ENCODE measurements around the gene NMS. TPM values are rescaled to one million over a fixed set of nuclear protein-coding genes. Genes with fewer than 3 reads are reported as not detected.

The NMS gene
- total and polyA plus RNA-seq, 2 donors (not counting 1 experiment from before 2014, with no cell fraction given), result not detected

- H3K79me2 ChIP-seq (ENCODE audit: control insufficient read depth, insufficient read depth, low read length), result no peaks in the 10 kb centered on the region
- no peak for TF ChIP-seq CTCF (conservative IDR thresholded peaks at IDR 0.05 in 1 of 2, IDR thresholded peaks at IDR 0.05 in 1 of 2; ENCODE audit: low read depth in 1 of 2, low read length in 2 of 2)
- TF ChIP-seq EZH2 (IDR thresholded peaks at IDR 0.05; ENCODE audit: low read length, missing control alignments), result no peak
- H3K27me3 ChIP-seq (ENCODE audit: control insufficient read depth, insufficient read depth, low read length), result no peaks in the 10 kb centered on the region
- no peak overlapping the region for H2AFZ ChIP-seq (ENCODE audit: low read length)
- H3K4me3 ChIP-seq (replicated peaks in 1 of 4; ENCODE audit: control extremely low read depth in 1 of 4, insufficient read depth in 1 of 4, low read depth in 3 of 4, low read length in 4 of 4), result no peak overlapping the region
- H3K4me2 ChIP-seq (ENCODE audit: extremely low read depth, insufficient read depth, low read length), result no peak overlapping the region
- no peaks in the 10 kb centered on the region for H4K20me1 ChIP-seq (ENCODE audit: control insufficient read depth, extremely low read depth, insufficient read depth, low read length)
- H3K9ac ChIP-seq (ENCODE audit: insufficient read depth, low read length), result no peak overlapping the region
- no peaks in the 10 kb centered on the region for H3K4me1 ChIP-seq (ENCODE audit: control insufficient read depth, extremely low read depth, insufficient read depth, low read length)
- H3K9me3 ChIP-seq (ENCODE audit: control insufficient read depth, insufficient read depth, low read depth, low read length), result no peaks in the 10 kb centered on the region
- H3K36me3 ChIP-seq (ENCODE audit: control insufficient read depth, insufficient read depth, low read length), result no peaks in the 10 kb centered on the region
- H3K27ac ChIP-seq (ENCODE audit: insufficient read depth, low read length), result no peak overlapping the region
- DNase-seq (ENCODE audit: low read depth in 2 of 2), result no peak
Measured at GRCh38 chr2:100522430-100522829, 52.1 kb downstream of the NMS start.

GRCh38 chr2:100524331-100524730 is 54.0 kb downstream of the NMS start:
- Histone ChIP-seq H3K27me3 (ENCODE audit: control insufficient read depth, insufficient read depth, low read length) (no peaks in the 10 kb centered on the region), H3K79me2 (ENCODE audit: control insufficient read depth, insufficient read depth, low read length) (no peaks in the 10 kb centered on the region), H3K9ac (ENCODE audit: insufficient read depth, low read length) (no peak overlapping the region), H3K36me3 (ENCODE audit: control insufficient read depth, insufficient read depth, low read length) (no peaks in the 10 kb centered on the region), H4K20me1 (ENCODE audit: control insufficient read depth, extremely low read depth, insufficient read depth, low read length) (no peaks in the 10 kb centered on the region), H3K27ac (ENCODE audit: insufficient read depth, low read length) (no peak overlapping the region), H3K4me1 (ENCODE audit: control insufficient read depth, extremely low read depth, insufficient read depth, low read length) (no peaks in the 10 kb centered on the region), H3K9me3 (ENCODE audit: control insufficient read depth, insufficient read depth, low read depth, low read length) (no peaks in the 10 kb centered on the region), H2AFZ (ENCODE audit: low read length) (no peak overlapping the region), H3K4me3 (replicated peaks in 1 of 4; ENCODE audit: control extremely low read depth in 1 of 4, insufficient read depth in 1 of 4, low read depth in 3 of 4, low read length in 4 of 4) (no peak overlapping the region), H3K4me2 (ENCODE audit: extremely low read depth, insufficient read depth, low read length) (no peak overlapping the region)
- no peak for TF ChIP-seq CTCF (conservative IDR thresholded peaks at IDR 0.05 in 1 of 2, IDR thresholded peaks at IDR 0.05 in 1 of 2; ENCODE audit: low read depth in 1 of 2, low read length in 2 of 2)
- peak in 1 of 2 donors; percentile 17 for DNase-seq (ENCODE audit: low read depth in 2 of 2)

- Histone ChIP-seq H3K4me2 (ENCODE audit: extremely low read depth, insufficient read depth, low read length) (no peak overlapping the region), H3K27ac (ENCODE audit: insufficient read depth, low read length) (no peak overlapping the region), H4K20me1 (ENCODE audit: control insufficient read depth, extremely low read depth, insufficient read depth, low read length) (no peaks in the 10 kb centered on the region), H3K4me3 (replicated peaks in 1 of 4; ENCODE audit: control extremely low read depth in 1 of 4, insufficient read depth in 1 of 4, low read depth in 3 of 4, low read length in 4 of 4) (no peak overlapping the region), H3K9me3 (ENCODE audit: control insufficient read depth, insufficient read depth, low read depth, low read length) (no peaks in the 10 kb centered on the region), H3K36me3 (ENCODE audit: control insufficient read depth, insufficient read depth, low read length) (no peaks in the 10 kb centered on the region), H3K4me1 (ENCODE audit: control insufficient read depth, extremely low read depth, insufficient read depth, low read length) (no peaks in the 10 kb centered on the region), H3K9ac (ENCODE audit: insufficient read depth, low read length) (no peak overlapping the region), H2AFZ (ENCODE audit: low read length) (no peak overlapping the region), H3K27me3 (ENCODE audit: control insufficient read depth, insufficient read depth, low read length) (no peaks in the 10 kb centered on the region), H3K79me2 (ENCODE audit: control insufficient read depth, insufficient read depth, low read length) (no peaks in the 10 kb centered on the region)
- TF ChIP-seq CTCF (conservative IDR thresholded peaks at IDR 0.05 in 1 of 2, IDR thresholded peaks at IDR 0.05 in 1 of 2; ENCODE audit: low read depth in 1 of 2, low read length in 2 of 2) (no peak), EZH2 (IDR thresholded peaks at IDR 0.05; ENCODE audit: low read length, missing control alignments) (no peak)
- no peak for DNase-seq (ENCODE audit: low read depth in 2 of 2)
Measured at GRCh38 chr2:100526868-100527267, 56.6 kb downstream of the NMS start.
